Keratinocyte (primary cell): ENCODE measurements around the gene KRTAP10-8. TPM values are rescaled to one million over a fixed set of nuclear protein-coding genes. Genes with fewer than 3 reads are reported as not detected.

ENCODE experiments used
- DNase-seq: peaks from one replicate; pipeline ENCODE4 v3.0.0-alpha.2; 2011; ENCODE audit warnings: low read depth, missing footprints, low spot score
- FAIRE-seq: peaks from 2 replicates; lab custom pipeline; 2011; peaks lifted over from hg19 to GRCh38; lab: Jason Lieb, UNC
- H2AFZ ChIP-seq: 2 replicates; pipeline ENCODE4 v1.6.0; 2012; ENCODE audit warnings: low read length, control low read depth, inconsistent platforms; ENCODE audit not compliant: control insufficient read depth
- H3K27ac ChIP-seq: 2 replicates; pipeline ENCODE4 v1.5.1; 2011; ENCODE audit warnings: low read length; ENCODE audit not compliant: control insufficient read depth, insufficient read depth
- H3K27me3 ChIP-seq: 3 replicates; pipeline ENCODE4 v1.6.0; 2011; ENCODE audit warnings: low read length; ENCODE audit not compliant: control insufficient read depth, insufficient read depth; ENCODE audit errors: extremely low read depth
- H3K36me3 ChIP-seq, 2 experiments: 2 replicates in 1 of 2; 3 replicates in 1 of 2; pipeline ENCODE4 v1.5.1; 2011; ENCODE audit warnings: low read length in 2 of 2, mild to moderate bottlenecking in 1 of 2; ENCODE audit not compliant: control insufficient read depth in 2 of 2, insufficient read depth in 2 of 2; ENCODE audit errors: extremely low read depth in 1 of 2
- H3K4me1 ChIP-seq: 3 replicates; pipeline ENCODE4 v1.5.1; 2011; ENCODE audit warnings: low read length; ENCODE audit not compliant: control insufficient read depth, insufficient read depth; ENCODE audit errors: extremely low read depth
- H3K4me2 ChIP-seq: 3 replicates; pipeline ENCODE4 v1.6.0; 2011; ENCODE audit warnings: low read depth, low read length; ENCODE audit not compliant: control insufficient read depth, insufficient read depth; ENCODE audit errors: extremely low read depth
- H3K4me3 ChIP-seq, 3 experiments: fragments of 200-600 bp in 1 of 3; sonication (generic) in 1 of 3; 2 replicates in 2 of 3; 3 replicates in 1 of 3; pipeline ENCODE4 v1.5.1; 2011 to 2016; ENCODE audit warnings: low read length in 3 of 3, mild to moderate bottlenecking in 3 of 3, control low read depth in 2 of 3, inconsistent platforms in 1 of 3, low read depth in 1 of 3, mixed read lengths in 1 of 3, mixed run types in 1 of 3, moderate library complexity in 1 of 3; ENCODE audit not compliant: control insufficient read depth in 2 of 3, insufficient read depth in 2 of 3; ENCODE audit errors: extremely low read depth in 1 of 3
- H3K79me2 ChIP-seq: 2 replicates; pipeline ENCODE4 v1.6.0; 2012; ENCODE audit warnings: low read length; ENCODE audit not compliant: control insufficient read depth, insufficient read depth
- H3K9ac ChIP-seq: 3 replicates; pipeline ENCODE4 v1.6.0; 2011; ENCODE audit warnings: low read length; ENCODE audit not compliant: control insufficient read depth, insufficient read depth; ENCODE audit errors: extremely low read depth
- H3K9me1 ChIP-seq: 3 replicates; pipeline ENCODE4 v1.6.0; 2011; ENCODE audit warnings: low read length; ENCODE audit not compliant: control insufficient read depth, insufficient read depth; ENCODE audit errors: extremely low read depth
- H3K9me3 ChIP-seq: 2 replicates; pipeline ENCODE4 v1.5.1; 2012; ENCODE audit warnings: low read depth, low read length; ENCODE audit not compliant: control insufficient read depth
- H4K20me1 ChIP-seq: 3 replicates; pipeline ENCODE4 v1.6.0; 2011; ENCODE audit warnings: low read length; ENCODE audit not compliant: control insufficient read depth, insufficient read depth; ENCODE audit errors: extremely low read depth
- CTCF ChIP-seq, 3 experiments: IDR thresholded peaks in 1 of 3; conservative IDR thresholded peaks in 1 of 3; optimal IDR thresholded peaks in 1 of 3; 2 replicates in 2 of 3; 3 replicates in 1 of 3; pipeline versions ENCODE3 to v1.5.1; 2011; ENCODE audit warnings: low read length in 3 of 3, mild to moderate bottlenecking in 3 of 3, moderate library complexity in 2 of 3, control low read depth in 1 of 3, inconsistent platforms in 1 of 3; ENCODE audit not compliant: insufficient read depth in 2 of 3; ENCODE audit errors: extremely low read depth in 1 of 3
- EZH2 ChIP-seq: IDR thresholded peaks from one replicate; pipeline ENCODE4 v1.6.1; 2012; ENCODE audit warnings: inconsistent platforms, mild to moderate bottlenecking, low read length, moderate library complexity
- dilution Hi-C: fragments of 300-500 bp; cut with MboI; formaldehyde crosslinking; loops from one replicate; pipeline ENCODE4 v1.7.0; 2020; ENCODE audit warnings: low sequenced_read_pairs; ENCODE audit not compliant: extremely low pct_ligation_motif_present
- polyA plus RNA-seq, 5 experiments: library from polyadenylated mRNA; depleted of rRNA in 3 of 5; stranded (reverse) in 3 of 5; stranded (forward) in 1 of 5; unstranded in 1 of 5; fragments of >200 nt; gene quantifications; 1 replicate in 1 of 5; 2 replicates in 3 of 5; 3 replicates in 1 of 5; pipeline versions ENCODE4 v1.2.1 to v1.2.3, GENCODE V29; 2011 to 2012; ENCODE audit warnings: missing spikeins in 2 of 5, low read depth in 1 of 5, low replicate concordance in 1 of 5

Gene KRTAP10-8
- polyA plus RNA-seq, 1 donor (not counting 4 experiments of a cell fraction or from before 2014, with no cell fraction given): not detected

- DNase-seq: no peak
- H3K79me2 ChIP-seq: no peaks in the 10 kb centered on the region
- H3K4me2 ChIP-seq: no peak overlapping the region
- no peak for TF ChIP-seq EZH2
- no peak for TF ChIP-seq CTCF (optimal IDR thresholded peaks at IDR 0.05 in 1 of 3, IDR thresholded peaks at IDR 0.05 in 1 of 3, conservative IDR thresholded peaks at IDR 0.05 in 1 of 3; ENCODE audit: extremely low read depth in 1 of 3, insufficient read depth in 2 of 3, low read length in 3 of 3)
- H3K4me1 ChIP-seq: no peaks in the 10 kb centered on the region
- no peak overlapping the region for H3K27ac ChIP-seq
- dilution Hi-C loops: no loop called here
- H3K36me3 ChIP-seq: no peaks in the 10 kb centered on the region
- no peak overlapping the region for H3K4me3 ChIP-seq
- H3K27me3 ChIP-seq: no peaks in the 10 kb centered on the region
- no peak for FAIRE-seq
- H3K9me3 ChIP-seq: peaks cover 1% of the 10 kb centered on the region
- no peaks in the 10 kb centered on the region for H4K20me1 ChIP-seq
- H3K9me1 ChIP-seq: no peaks in the 10 kb centered on the region
- no peak overlapping the region for H2AFZ ChIP-seq
- no peak overlapping the region for H3K9ac ChIP-seq
These were observed 35.3 kb downstream of the KRTAP10-8 start for GRCh38 chr21:44647222-44647552.

- Histone ChIP-seq H3K9me1 (no peaks in the 10 kb centered on the region), H3K4me3 (no peak overlapping the region), H3K36me3 (no peaks in the 10 kb centered on the region), H3K9me3 (peaks cover 1% of the 10 kb centered on the region), H3K9ac (no peak overlapping the region), H3K79me2 (no peaks in the 10 kb centered on the region), H2AFZ (no peak overlapping the region), H3K4me1 (no peaks in the 10 kb centered on the region), H3K27me3 (no peaks in the 10 kb centered on the region), H3K27ac (no peak overlapping the region), H3K4me2 (no peak overlapping the region), H4K20me1 (no peaks in the 10 kb centered on the region)
- dilution Hi-C loops: no loop called here
- FAIRE-seq (no peak), DNase-seq (no peak)
- TF ChIP-seq EZH2 (no peak), CTCF (optimal IDR thresholded peaks at IDR 0.05 in 1 of 3, IDR thresholded peaks at IDR 0.05 in 1 of 3, conservative IDR thresholded peaks at IDR 0.05 in 1 of 3; ENCODE audit: extremely low read depth in 1 of 3, insufficient read depth in 2 of 3, low read length in 3 of 3) (no peak)
These were observed 36.9 kb downstream of the KRTAP10-8 start for GRCh38 chr21:44648557-44649311.
